Prostate gland (tissue), 2 donors: ENCODE measurements around the gene UPK2.

ENCODE experiments used
- POLR2A ChIP-seq: fragments of 450-650 bp; IDR thresholded peaks from one replicate; pipeline ENCODE4 v1.6.1; 2016; ENCODE audit warnings: antibody characterized with exemption, mild to moderate bottlenecking
- POLR2AphosphoS5 ChIP-seq: sonication (generic); formaldehyde crosslinking; IDR thresholded peaks from one replicate; pipeline ENCODE4 v1.6.1; 2017; ENCODE audit warnings: antibody characterized with exemption
- TF ChIP-seq, protein P1 (sequence below), 4 experiments: fragments of 200-600 bp in 2 of 4; fragments of 450-650 bp in 2 of 4; sonication (generic) in 2 of 4; IDR thresholded peaks; 1 replicate in 3 of 4; 2 replicates in 1 of 4; pipeline ENCODE4 v1.5.1; 2016 to 2019; ENCODE audit warnings: antibody characterized with exemption in 4 of 4, mild to moderate bottlenecking in 2 of 4, moderate library complexity in 2 of 4

- TF ChIP-seq POLR2AphosphoS5 (no peak), POLR2A (peak; percentile 7)
- TF ChIP-seq, protein P1, sequence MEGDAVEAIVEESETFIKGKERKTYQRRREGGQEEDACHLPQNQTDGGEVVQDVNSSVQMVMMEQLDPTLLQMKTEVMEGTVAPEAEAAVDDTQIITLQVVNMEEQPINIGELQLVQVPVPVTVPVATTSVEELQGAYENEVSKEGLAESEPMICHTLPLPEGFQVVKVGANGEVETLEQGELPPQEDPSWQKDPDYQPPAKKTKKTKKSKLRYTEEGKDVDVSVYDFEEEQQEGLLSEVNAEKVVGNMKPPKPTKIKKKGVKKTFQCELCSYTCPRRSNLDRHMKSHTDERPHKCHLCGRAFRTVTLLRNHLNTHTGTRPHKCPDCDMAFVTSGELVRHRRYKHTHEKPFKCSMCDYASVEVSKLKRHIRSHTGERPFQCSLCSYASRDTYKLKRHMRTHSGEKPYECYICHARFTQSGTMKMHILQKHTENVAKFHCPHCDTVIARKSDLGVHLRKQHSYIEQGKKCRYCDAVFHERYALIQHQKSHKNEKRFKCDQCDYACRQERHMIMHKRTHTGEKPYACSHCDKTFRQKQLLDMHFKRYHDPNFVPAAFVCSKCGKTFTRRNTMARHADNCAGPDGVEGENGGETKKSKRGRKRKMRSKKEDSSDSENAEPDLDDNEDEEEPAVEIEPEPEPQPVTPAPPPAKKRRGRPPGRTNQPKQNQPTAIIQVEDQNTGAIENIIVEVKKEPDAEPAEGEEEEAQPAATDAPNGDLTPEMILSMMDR (IDR thresholded peaks at IDR 0.05): no peak
Observed at GRCh38 chr11:118922745-118923627, 33.1 kb upstream of the UPK2 start.
